C4-2B (cell line): ENCODE data around the gene AP2A2.

Experiments
- CTCF ChIP-seq: fragments of 450-650 bp; conservative IDR thresholded peaks from 2 replicates; pipeline ENCODE4 v1.5.1; 2017; ENCODE audit warnings: mild to moderate bottlenecking
- ZFX ChIP-seq: fragments of 450-650 bp; IDR thresholded peaks from 2 replicates; pipeline ENCODE4 v1.6.1; 2017

GRCh38 chr11:1008001-1008802 lies 82.5 kb downstream of the AP2A2 start:
- TF ChIP-seq CTCF: no peak
- no peak for TF ChIP-seq ZFX
